MCF 10A (cell line): ENCODE data around the gene C16orf78. TPM values are rescaled to one million over a fixed set of nuclear protein-coding genes. Genes with fewer than 3 reads are reported as not detected.

Source experiments
- BruUV-seq: library from RNA; stranded (reverse); fragments of 400-500 nt; replicated peaks from 2 replicates; lab custom pipeline; 2021; lab: Mats Ljungman, UMichigan
- CTCF ChIA-PET: fragments of 300-600 bp; sonication (Branson Sonifier 250); formaldehyde crosslinking; extraction: SDS; loops from one replicate; lab custom pipeline; 2021; ENCODE audit warnings: antibody characterized with exemption, inconsistent platforms; lab: Yijun Ruan, JAX
- POLR2A ChIA-PET: fragments of 300-600, 350-650 bp; sonication (Branson Sonifier 250); formaldehyde crosslinking; extraction: SDS; loops from one replicate; lab custom pipeline; 2020; ENCODE audit warnings: antibody characterized with exemption, inconsistent platforms; lab: Yijun Ruan, JAX
- DNase-seq: peaks from one replicate; pipeline ENCODE4 v3.0.0-alpha.2; 2018; ENCODE audit not compliant: unreplicated experiment
- H3K27ac Mint-ChIP-seq: one replicate; pipeline ENCODE4 v1.8.0; 2022; ENCODE audit warnings: mild to moderate bottlenecking, low read depth, mixed read lengths; ENCODE audit not compliant: unreplicated experiment
- H3K27me3 Mint-ChIP-seq: one replicate; pipeline ENCODE4 v1.8.0; 2022; ENCODE audit warnings: mixed read lengths; ENCODE audit not compliant: insufficient read depth, unreplicated experiment
- H3K36me3 Mint-ChIP-seq: one replicate; pipeline ENCODE4 v1.8.0; 2022; ENCODE audit warnings: mild to moderate bottlenecking, moderate library complexity, mixed read lengths; ENCODE audit not compliant: insufficient read depth, unreplicated experiment
- H3K4me1 Mint-ChIP-seq: one replicate; pipeline ENCODE4 v1.8.0; 2022; ENCODE audit warnings: mixed read lengths; ENCODE audit not compliant: insufficient read depth, unreplicated experiment
- H3K4me3 Mint-ChIP-seq: one replicate; pipeline ENCODE4 v1.8.0; 2022; ENCODE audit warnings: mild to moderate bottlenecking, moderate library complexity, mixed read lengths; ENCODE audit not compliant: unreplicated experiment
- H3K9me3 Mint-ChIP-seq: one replicate; pipeline ENCODE4 v1.8.0; 2022; ENCODE audit warnings: mixed read lengths; ENCODE audit not compliant: unreplicated experiment
- intact Hi-C: fragments of 100-400 bp; cut with micrococcal nuclease; formaldehyde crosslinking; loops from 2 replicates; pipeline ENCODE4 v1.14.1; 2022
- total RNA-seq: library from RNA; stranded (reverse); gene quantifications from 2 replicates; pipeline ENCODE4 v1.2.3, GENCODE V29; 2022
- TF ChIP-seq, protein P1 (sequence below): fragments of 200-600 bp; IDR thresholded peaks from one replicate; pipeline ENCODE4 v1.8.0; 2022; ENCODE audit warnings: antibody characterized with exemption, mild to moderate bottlenecking; ENCODE audit not compliant: unreplicated experiment

C16orf78 gene
- total RNA-seq, 1 experiment from 2014 or later: not detected

DNA sequence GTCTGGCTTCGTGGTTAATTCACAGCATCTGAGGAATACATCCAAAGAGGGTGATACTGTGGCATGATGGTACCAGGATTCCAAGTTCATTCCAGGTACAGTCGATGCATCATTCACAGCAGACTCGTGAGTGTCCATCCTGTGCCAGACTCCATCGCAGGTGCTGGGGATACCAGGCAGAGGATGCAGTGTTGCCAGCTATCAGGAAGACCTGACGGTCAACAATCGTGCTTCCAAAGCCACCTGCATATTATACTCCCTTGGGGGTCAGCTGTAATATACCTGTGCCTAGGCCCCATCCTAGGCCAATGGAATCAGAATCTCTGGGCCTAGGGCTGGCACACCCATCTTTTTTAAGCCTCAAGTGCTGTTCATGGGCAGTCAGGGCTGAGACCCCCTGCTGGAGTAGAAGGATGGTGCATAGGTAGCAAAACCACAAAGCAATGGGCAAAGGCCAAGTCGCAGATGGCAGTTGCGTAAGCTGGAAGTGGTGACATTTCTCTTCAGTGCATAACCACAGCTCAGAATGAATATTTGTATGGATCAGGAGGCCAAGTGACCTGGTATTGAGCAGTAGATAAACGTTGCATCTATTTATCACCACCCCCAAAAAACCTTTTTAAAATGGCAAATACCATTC, 42.9 kb upstream of the C16orf78 start:
- H3K27me3 Mint-ChIP-seq: peaks cover 20% of the 10 kb centered on the region
- no peak for DNase-seq
- ChIA-PET CTCF (interaction anchor here (7.1 kb wide), 1 partner anchor 20 kb away, joined by 52 read pairs; no protein-coding TSS in a partner anchor), POLR2A (no interaction called here)
- no peaks in the 10 kb centered on the region for H3K9me3 Mint-ChIP-seq
- no peak overlapping the region for H3K4me3 Mint-ChIP-seq
- TF ChIP-seq, protein P1, sequence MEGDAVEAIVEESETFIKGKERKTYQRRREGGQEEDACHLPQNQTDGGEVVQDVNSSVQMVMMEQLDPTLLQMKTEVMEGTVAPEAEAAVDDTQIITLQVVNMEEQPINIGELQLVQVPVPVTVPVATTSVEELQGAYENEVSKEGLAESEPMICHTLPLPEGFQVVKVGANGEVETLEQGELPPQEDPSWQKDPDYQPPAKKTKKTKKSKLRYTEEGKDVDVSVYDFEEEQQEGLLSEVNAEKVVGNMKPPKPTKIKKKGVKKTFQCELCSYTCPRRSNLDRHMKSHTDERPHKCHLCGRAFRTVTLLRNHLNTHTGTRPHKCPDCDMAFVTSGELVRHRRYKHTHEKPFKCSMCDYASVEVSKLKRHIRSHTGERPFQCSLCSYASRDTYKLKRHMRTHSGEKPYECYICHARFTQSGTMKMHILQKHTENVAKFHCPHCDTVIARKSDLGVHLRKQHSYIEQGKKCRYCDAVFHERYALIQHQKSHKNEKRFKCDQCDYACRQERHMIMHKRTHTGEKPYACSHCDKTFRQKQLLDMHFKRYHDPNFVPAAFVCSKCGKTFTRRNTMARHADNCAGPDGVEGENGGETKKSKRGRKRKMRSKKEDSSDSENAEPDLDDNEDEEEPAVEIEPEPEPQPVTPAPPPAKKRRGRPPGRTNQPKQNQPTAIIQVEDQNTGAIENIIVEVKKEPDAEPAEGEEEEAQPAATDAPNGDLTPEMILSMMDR: no peak
- no TSS peak for BruUV-seq
- H3K4me1 Mint-ChIP-seq: no peaks in the 10 kb centered on the region
- intact Hi-C loops: no loop called here
- no peaks in the 10 kb centered on the region for H3K36me3 Mint-ChIP-seq
- no peak overlapping the region for H3K27ac Mint-ChIP-seq

DNA sequence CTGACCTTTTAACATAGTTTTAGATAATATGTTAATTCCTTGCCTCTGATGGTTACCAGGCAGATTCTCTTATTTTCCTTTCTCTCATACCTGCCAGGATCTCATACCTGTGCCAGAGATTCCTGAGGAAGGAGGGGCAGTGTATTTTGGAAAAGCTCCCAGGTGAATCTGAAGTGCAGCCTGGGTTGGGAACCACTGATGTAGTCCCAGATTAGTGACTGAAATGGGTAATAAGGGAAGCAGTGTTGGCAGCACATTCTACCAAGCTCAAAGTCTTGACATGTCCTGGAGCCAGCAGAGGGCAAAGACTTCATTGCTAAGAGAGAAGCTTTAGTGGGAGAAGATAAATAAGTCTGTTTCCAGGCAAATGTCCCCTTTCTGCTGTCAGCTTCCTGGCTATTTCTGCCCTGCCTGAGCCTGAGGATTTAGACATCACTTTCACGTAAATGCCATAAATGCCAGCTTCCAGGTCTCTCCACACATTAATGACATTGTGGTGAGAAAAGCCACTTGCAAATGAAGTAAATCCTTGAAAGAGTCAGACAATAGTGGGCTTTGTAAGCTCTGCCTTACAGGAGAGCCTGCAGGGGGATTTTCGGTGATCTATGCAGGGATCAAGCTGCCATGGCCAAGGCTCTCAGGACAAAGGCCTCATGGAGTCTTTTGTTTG, 40.9 kb upstream of the C16orf78 start:
- no peak for DNase-seq
- BruUV-seq: no TSS peak
- peaks cover 20% of the 10 kb centered on the region for H3K27me3 Mint-ChIP-seq
- no peak overlapping the region for H3K27ac Mint-ChIP-seq
- TF ChIP-seq, protein P1: no peak
- CTCF ChIA-PET: interaction anchor here (0.7 to 7.1 kb wide), 4 partner anchors 12 to 35 kb away, joined by 3 to 52 read pairs (median 4); no protein-coding TSS in a partner anchor
- H3K9me3 Mint-ChIP-seq: no peaks in the 10 kb centered on the region
- no peak overlapping the region for H3K4me3 Mint-ChIP-seq
- no peaks in the 10 kb centered on the region for H3K4me1 Mint-ChIP-seq
- intact Hi-C loops: no loop called here
- H3K36me3 Mint-ChIP-seq: no peaks in the 10 kb centered on the region
- POLR2A ChIA-PET: no interaction called here

DNA sequence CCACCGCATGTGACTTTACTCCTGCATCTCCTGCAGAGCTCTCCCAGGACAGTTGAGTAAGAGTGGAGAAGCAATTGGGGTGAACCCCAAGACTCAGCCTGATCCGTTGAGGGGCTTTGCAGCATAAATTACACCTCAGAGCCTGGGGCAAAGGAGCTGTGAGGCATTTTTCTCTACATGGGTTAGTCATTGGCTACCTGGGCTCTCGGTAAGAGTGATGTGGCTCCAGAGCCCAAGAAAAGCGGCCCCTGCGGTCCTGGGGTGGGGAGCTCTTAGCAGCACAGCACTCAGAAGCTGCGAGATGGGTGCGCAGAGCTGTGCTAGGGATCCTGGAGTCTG, 40.4 kb upstream of the C16orf78 start:
- ChIA-PET CTCF (interaction anchor here (0.6 to 7.1 kb wide), 4 partner anchors 12 to 1168 kb away, joined by 3 to 52 read pairs (median 4); no protein-coding TSS in a partner anchor), POLR2A (no interaction called here)
- BruUV-seq: no TSS peak

DNA sequence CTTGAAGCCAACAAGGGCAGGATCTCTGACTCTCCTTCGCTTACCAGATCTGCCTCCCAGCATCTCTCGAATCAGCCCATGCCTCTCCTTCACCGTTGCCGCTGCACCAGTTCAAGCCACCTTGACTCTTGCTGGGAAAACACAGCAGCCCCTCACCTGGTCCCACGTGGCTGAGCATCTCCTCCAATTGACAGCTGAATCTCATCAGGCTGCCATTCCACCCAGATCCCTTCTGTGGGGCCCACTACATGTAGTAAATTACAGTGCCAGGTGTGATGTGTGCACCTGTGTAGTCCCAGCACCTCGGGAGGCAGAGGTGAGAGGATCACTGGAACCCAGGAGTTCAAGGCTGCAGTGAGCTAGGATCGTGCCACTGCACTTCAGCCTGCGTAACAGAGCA, 37.8 kb upstream of the C16orf78 start:
- ChIA-PET CTCF (interaction anchor here (0.6 to 7.1 kb wide), 2 partner anchors 15 to 149 kb away, joined by 3 to 52 read pairs; no protein-coding TSS in a partner anchor), POLR2A (no interaction called here)
- DNase-seq: no peak
- TF ChIP-seq, protein P1: no peak
- H3K4me1 Mint-ChIP-seq: no peaks in the 10 kb centered on the region
- no peak overlapping the region for H3K4me3 Mint-ChIP-seq
- H3K27me3 Mint-ChIP-seq: peaks cover 20% of the 10 kb centered on the region
- H3K9me3 Mint-ChIP-seq: no peaks in the 10 kb centered on the region
- intact Hi-C loops: no loop called here
- H3K27ac Mint-ChIP-seq: no peak overlapping the region
- BruUV-seq: no TSS peak
- H3K36me3 Mint-ChIP-seq: no peaks in the 10 kb centered on the region

More for the DNA sequence above, 40.4 kb upstream of the C16orf78 start:
- no peak overlapping the region for H3K27ac Mint-ChIP-seq
- no peak overlapping the region for H3K4me3 Mint-ChIP-seq
- DNase-seq: no peak
- H3K4me1 Mint-ChIP-seq: no peaks in the 10 kb centered on the region
- H3K27me3 Mint-ChIP-seq: peaks cover 20% of the 10 kb centered on the region
- intact Hi-C loops: no loop called here
- no peaks in the 10 kb centered on the region for H3K36me3 Mint-ChIP-seq
- H3K9me3 Mint-ChIP-seq: no peaks in the 10 kb centered on the region
- TF ChIP-seq, protein P1: no peak
